Large intestine (tissue), 3 donors: ENCODE measurements around the gene GALNT16. TPM values are rescaled to one million over a fixed set of nuclear protein-coding genes. Genes with fewer than 3 reads are reported as not detected.

Experiments
- DNase-seq, 2 donors: peaks; one replicate each; pipeline versions ENCODE4 v3.0.0 to v3.0.0-alpha.2; 2013
- H3K27ac ChIP-seq: one replicate; pipeline ENCODE4 v1.5.1; 2013; ENCODE audit warnings: low read length
- H3K27me3 ChIP-seq: 2 replicates; pipeline ENCODE4 v1.6.1; 2013; ENCODE audit warnings: low read length; ENCODE audit not compliant: control insufficient read depth, insufficient read depth
- H3K36me3 ChIP-seq: 2 replicates; pipeline ENCODE4 v1.6.1; 2013; ENCODE audit warnings: low read length; ENCODE audit not compliant: control insufficient read depth, insufficient read depth
- H3K4me1 ChIP-seq: one replicate; pipeline ENCODE4 v1.6.1; 2013; ENCODE audit warnings: low read length; ENCODE audit not compliant: control insufficient read depth, insufficient read depth
- H3K4me3 ChIP-seq: one replicate; pipeline ENCODE4 v1.5.1; 2013; ENCODE audit warnings: low read length
- H3K9me3 ChIP-seq: one replicate; pipeline ENCODE4 v1.6.1; 2013; ENCODE audit warnings: mild to moderate bottlenecking, low read depth, low read length, moderate library complexity; ENCODE audit not compliant: control insufficient read depth
- WGBS: methylation state at CpG from one replicate; pipeline ENCODE4 v1.1.5; 2013; ENCODE audit warnings: low lambda C conversion rate; ENCODE audit not compliant: insufficient coverage; 5-methylcytosine and 5-hydroxymethylcytosine counted together
- polyA plus RNA-seq: library from polyadenylated mRNA; unstranded; fragments of 120-200 nt; gene quantifications from one replicate; pipeline ENCODE4 v1.2.1, GENCODE V29; 2013

The GALNT16 gene
- polyA plus RNA-seq, 1 donor: 20.4 TPM

- Histone ChIP-seq H3K9me3 (no peaks in the 10 kb centered on the region), H3K27me3 (peaks cover 2% of the 10 kb centered on the region), H3K4me1 (no peaks in the 10 kb centered on the region), H3K27ac (no peak overlapping the region), H3K4me3 (no peak overlapping the region), H3K36me3 (no peaks in the 10 kb centered on the region)
- no peak for DNase-seq
- no CpG with 5 or more reads among the region's 4 CpGs for WGBS
Observed at GRCh38 chr14:69363964-69364363, 104.0 kb downstream of the GALNT16 start.

GRCh38 chr14:69364378-69364777 is 104.4 kb downstream of the GALNT16 start:
- H3K36me3 ChIP-seq: no peaks in the 10 kb centered on the region
- H3K4me3 ChIP-seq: no peak overlapping the region
- no peaks in the 10 kb centered on the region for H3K9me3 ChIP-seq
- no peak overlapping the region for H3K27ac ChIP-seq
- no peak for DNase-seq
- no peaks in the 10 kb centered on the region for H3K4me1 ChIP-seq
- 100% methylated on average over 1 of the region's 2 CpGs for whole genome bisulfite sequencing
- peaks cover 2% of the 10 kb centered on the region for H3K27me3 ChIP-seq

DNA sequence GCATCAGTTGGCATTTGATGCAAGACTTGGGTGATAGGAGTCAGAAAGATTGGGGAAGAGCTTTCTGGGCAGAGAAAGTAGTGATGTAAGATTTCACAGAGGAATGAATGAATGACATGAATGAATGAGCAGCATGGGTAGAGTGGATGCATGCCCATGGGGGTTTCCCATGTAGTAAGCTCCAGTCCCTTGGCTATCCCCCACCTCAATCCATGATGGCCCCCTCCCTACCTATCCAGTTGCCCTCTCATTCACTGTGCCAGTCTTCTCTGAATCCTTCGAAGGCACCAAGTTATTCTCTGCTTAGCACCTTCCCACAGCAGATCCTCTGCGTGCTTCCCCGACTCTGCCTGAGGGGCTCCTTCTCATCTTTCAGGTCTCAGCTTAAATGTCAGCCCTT is 106.1 kb downstream of the GALNT16 start:
- 20% methylated on average over 1 of the region's 3 CpGs for WGBS
- Histone ChIP-seq H3K36me3 (no peaks in the 10 kb centered on the region), H3K27me3 (peaks cover 2% of the 10 kb centered on the region), H3K9me3 (no peaks in the 10 kb centered on the region), H3K27ac (no peak overlapping the region), H3K4me3 (no peak overlapping the region), H3K4me1 (no peaks in the 10 kb centered on the region)
- DNase-seq: no peak

- Histone ChIP-seq H3K27ac (no peak overlapping the region), H3K4me3 (no peak overlapping the region), H3K9me3 (no peaks in the 10 kb centered on the region), H3K4me1 (no peaks in the 10 kb centered on the region), H3K27me3 (peaks cover 2% of the 10 kb centered on the region), H3K36me3 (no peaks in the 10 kb centered on the region)
- DNase-seq: no peak
- 100% methylated on average over 1 of the region's 4 CpGs for whole genome bisulfite sequencing
Observed at GRCh38 chr14:69366761-69367160, 106.8 kb downstream of the GALNT16 start.

GRCh38 chr14:69368381-69368780 is 108.4 kb downstream of the GALNT16 start:
- no peaks in the 10 kb centered on the region for H3K27me3 ChIP-seq
- DNase-seq: no peak
- no peaks in the 10 kb centered on the region for H3K4me1 ChIP-seq
- H3K4me3 ChIP-seq: no peak overlapping the region
- no peaks in the 10 kb centered on the region for H3K36me3 ChIP-seq
- H3K9me3 ChIP-seq: no peaks in the 10 kb centered on the region
- no CpG with 5 or more reads among the region's 1 CpG for WGBS
- no peak overlapping the region for H3K27ac ChIP-seq

DNA sequence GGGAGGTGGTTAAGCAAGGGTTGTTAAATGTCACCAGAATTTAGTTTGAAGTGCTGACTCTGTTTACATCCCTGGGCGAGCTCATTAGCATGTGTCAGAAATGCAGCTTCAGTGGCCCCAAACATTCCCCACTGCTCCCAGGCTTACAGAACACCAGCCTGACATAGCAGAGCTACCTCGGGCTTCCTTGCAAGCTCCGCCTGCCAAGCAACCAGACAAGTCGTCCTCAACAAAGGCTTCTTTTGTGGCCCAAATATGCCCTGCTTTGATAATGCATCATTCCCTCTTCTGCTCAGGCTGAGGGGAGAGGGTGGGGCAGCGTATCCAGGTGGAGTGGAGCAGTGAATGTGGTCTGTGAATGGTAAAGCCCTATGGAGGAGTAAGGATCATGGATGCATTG is 110.1 kb downstream of the GALNT16 start:
- Histone ChIP-seq H3K36me3 (no peaks in the 10 kb centered on the region), H3K4me1 (no peaks in the 10 kb centered on the region), H3K9me3 (no peaks in the 10 kb centered on the region), H3K27ac (no peak overlapping the region), H3K4me3 (no peak overlapping the region), H3K27me3 (no peaks in the 10 kb centered on the region)
- no peak for DNase-seq
- no CpG with 5 or more reads among the region's 5 CpGs for WGBS

GRCh38 chr14:69372146-69372545 is 112.2 kb downstream of the GALNT16 start:
- H3K9me3 ChIP-seq: no peaks in the 10 kb centered on the region
- H3K27ac ChIP-seq: no peak overlapping the region
- H3K36me3 ChIP-seq: peaks cover 5% of the 10 kb centered on the region
- no peaks in the 10 kb centered on the region for H3K4me1 ChIP-seq
- H3K27me3 ChIP-seq: no peaks in the 10 kb centered on the region
- no peak for DNase-seq
- H3K4me3 ChIP-seq: no peak overlapping the region
- WGBS: 60% methylated on average over 1 of the region's 3 CpGs

DNA sequence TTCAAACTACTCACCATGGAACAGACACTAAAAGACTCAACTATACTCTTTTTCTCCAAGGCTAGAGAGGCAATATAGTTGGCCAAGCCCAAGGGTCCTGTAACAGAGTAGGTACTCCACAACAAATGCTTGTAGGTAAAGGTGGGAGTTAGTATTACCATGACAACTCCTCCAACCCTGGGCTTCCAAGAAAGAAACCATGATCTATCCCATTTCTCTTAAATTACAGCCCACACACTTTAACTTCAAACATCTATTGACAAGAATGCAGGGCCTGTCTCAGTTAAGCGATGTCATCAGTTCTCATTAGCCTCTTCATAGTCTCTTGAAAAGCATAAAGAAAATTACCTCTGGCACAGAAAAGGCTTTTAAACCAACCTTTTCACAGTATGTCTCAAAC is 113.1 kb downstream of the GALNT16 start:
- no peaks in the 10 kb centered on the region for H3K9me3 ChIP-seq
- WGBS: no CpG with 5 or more reads among the region's 1 CpG

DNA sequence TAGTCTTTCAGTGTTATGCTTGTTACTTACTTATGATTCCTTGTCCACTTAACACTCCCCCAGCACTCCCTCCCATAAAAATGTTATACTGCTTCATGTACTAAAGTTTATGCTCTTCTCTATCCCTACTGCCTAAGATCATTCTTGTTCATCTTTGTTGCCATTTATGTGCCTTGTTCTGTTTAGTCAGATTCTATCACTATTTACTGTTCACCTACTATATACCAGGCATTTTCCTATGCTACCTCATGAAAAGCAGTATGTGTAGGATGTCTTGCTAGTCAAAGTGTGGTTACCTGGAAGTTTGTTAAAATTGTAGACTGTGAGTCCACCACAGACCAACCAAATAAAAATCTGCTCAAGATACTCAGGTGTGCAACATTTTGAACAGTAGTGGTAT is 114.3 kb downstream of the GALNT16 start:
- Histone ChIP-seq H3K9me3 (no peaks in the 10 kb centered on the region), H3K4me1 (no peaks in the 10 kb centered on the region), H3K27me3 (no peaks in the 10 kb centered on the region), H3K4me3 (no peak overlapping the region), H3K36me3 (peaks cover 6% of the 10 kb centered on the region), H3K27ac (no peak overlapping the region)
- no peak for DNase-seq

More for the DNA sequence above, 113.1 kb downstream of the GALNT16 start:
- DNase-seq: no peak
- H3K4me3 ChIP-seq: no peak overlapping the region
- H3K36me3 ChIP-seq: peaks cover 5% of the 10 kb centered on the region
- H3K4me1 ChIP-seq: no peaks in the 10 kb centered on the region
- H3K27ac ChIP-seq: no peak overlapping the region
- H3K27me3 ChIP-seq: no peaks in the 10 kb centered on the region

- peaks cover 11% of the 10 kb centered on the region for H3K36me3 ChIP-seq
- no peaks in the 10 kb centered on the region for H3K9me3 ChIP-seq
- no peak for DNase-seq
- no peaks in the 10 kb centered on the region for H3K4me1 ChIP-seq
- WGBS: no CpG with 5 or more reads among the region's 3 CpGs
- H3K27me3 ChIP-seq: no peaks in the 10 kb centered on the region
- H3K4me3 ChIP-seq: no peak overlapping the region
- no peak overlapping the region for H3K27ac ChIP-seq
Observed at GRCh38 chr14:69375182-69375581, 115.2 kb downstream of the GALNT16 start.

- Histone ChIP-seq H3K9me3 (no peaks in the 10 kb centered on the region), H3K36me3 (peaks cover 15% of the 10 kb centered on the region), H3K27ac (no peak overlapping the region), H3K27me3 (no peaks in the 10 kb centered on the region), H3K4me1 (no peaks in the 10 kb centered on the region), H3K4me3 (no peak overlapping the region)
- DNase-seq: no peak
- WGBS: no CpG with 5 or more reads among the region's 5 CpGs
Observed at GRCh38 chr14:69375722-69376121, 115.8 kb downstream of the GALNT16 start.
